IMR-90 (cell line): ENCODE measurements around the gene RFXANK. TPM values are rescaled to one million over a fixed set of nuclear protein-coding genes. Genes with fewer than 3 reads are reported as not detected.

Source experiments
- ATAC-seq: fragments of 200-7000 bp; cut with Tn5 transposase; 2 replicates; pipeline ENCODE4 v1.9.1; 2020; ENCODE audit warnings: low read depth, mild to moderate bottlenecking, moderate library complexity
- BruUV-seq: library from RNA; stranded (reverse); fragments of 400-500 nt; replicated peaks from 2 replicates; lab custom pipeline; 2021; lab: Mats Ljungman, UMichigan
- CTCF ChIA-PET: fragments of 300-600 bp; formaldehyde crosslinking; extraction: SDS; loops from one replicate; lab custom pipeline; 2021; ENCODE audit warnings: antibody characterized with exemption; lab: Yijun Ruan, JAX
- POLR2A ChIA-PET: fragments of 300-600 bp; sonication (Branson Sonifier 250); formaldehyde crosslinking; loops from one replicate; lab custom pipeline; 2022; ENCODE audit warnings: antibody characterized with exemption; ENCODE audit not compliant: unreplicated experiment; lab: Charles Lee
- DNase-seq: peaks from one replicate; pipeline ENCODE4 v3.0.0; 2013
- H2AFZ ChIP-seq: replicated peaks from 2 replicates; pipeline ENCODE3; 2013; ENCODE audit warnings: low read length, mild to moderate bottlenecking; ENCODE audit not compliant: poor library complexity
- H2AK5ac ChIP-seq: 2 replicates; pipeline ENCODE4 v1.6.1; 2013; ENCODE audit warnings: low read depth, low read length, inconsistent platforms
- H2AK9ac ChIP-seq: replicated peaks from 2 replicates; pipeline ENCODE3; 2013; ENCODE audit warnings: mild to moderate bottlenecking, low read depth, low read length, moderate library complexity; ENCODE audit not compliant: poor library complexity
- H2BK120ac ChIP-seq: 2 replicates; pipeline ENCODE4 v1.6.1; 2013; ENCODE audit warnings: low read depth, low read length, inconsistent platforms
- H2BK15ac ChIP-seq: 3 replicates; pipeline ENCODE4 v1.6.1; 2013; ENCODE audit warnings: low read depth, low read length, inconsistent platforms
- H2BK20ac ChIP-seq: 2 replicates; pipeline ENCODE4 v1.6.1; 2013; ENCODE audit warnings: low read depth, mild to moderate bottlenecking, inconsistent platforms, low read length, moderate library complexity
- H2BK5ac ChIP-seq: 2 replicates; pipeline ENCODE4 v1.6.1; 2013; ENCODE audit warnings: mild to moderate bottlenecking, low read depth, low read length, inconsistent platforms; ENCODE audit not compliant: poor library complexity, severe bottlenecking
- H3K14ac ChIP-seq: replicated peaks from 2 replicates; pipeline ENCODE4 v1.6.1; 2013; ENCODE audit warnings: low read depth, low read length, inconsistent platforms
- H3K18ac ChIP-seq: 2 replicates; pipeline ENCODE4 v1.6.1; 2013; ENCODE audit warnings: low read depth, low read length, control low read depth
- H3K23ac ChIP-seq: 2 replicates; pipeline ENCODE4 v1.6.1; 2013; ENCODE audit warnings: low read depth, low read length, inconsistent platforms
- H3K27ac ChIP-seq: 2 replicates; pipeline ENCODE4 v1.5.1; 2013; ENCODE audit warnings: mild to moderate bottlenecking, control low read depth, low read length; ENCODE audit not compliant: insufficient read depth
- H3K27me3 ChIP-seq: 2 replicates; pipeline ENCODE4 v1.6.1; 2013; ENCODE audit warnings: low read length; ENCODE audit not compliant: control insufficient read depth, insufficient read depth
- H3K36me3 ChIP-seq: 2 replicates; pipeline ENCODE4 v1.6.1; 2013; ENCODE audit warnings: low read length, mixed read lengths; ENCODE audit not compliant: control insufficient read depth, insufficient read depth
- H3K4ac ChIP-seq: 2 replicates; pipeline ENCODE4 v1.6.1; 2013; ENCODE audit warnings: low read depth, low read length, inconsistent platforms
- H3K4me1 ChIP-seq: 2 replicates; pipeline ENCODE4 v1.6.1; 2013; ENCODE audit warnings: low read length, mixed read lengths; ENCODE audit not compliant: control insufficient read depth, insufficient read depth
- H3K4me2 ChIP-seq: 2 replicates; pipeline ENCODE4 v1.6.1; 2013; ENCODE audit warnings: low read depth, mild to moderate bottlenecking, control low read depth, low read length, moderate library complexity
- H3K4me3 ChIP-seq: 2 replicates; pipeline ENCODE4 v1.5.1; 2013; ENCODE audit warnings: low read depth, mild to moderate bottlenecking, control low read depth, low read length, moderate library complexity; ENCODE audit not compliant: insufficient read depth
- H3K56ac ChIP-seq: 2 replicates; pipeline ENCODE4 v1.6.1; 2013; ENCODE audit warnings: low read length, inconsistent platforms; ENCODE audit not compliant: insufficient read depth; ENCODE audit errors: extremely low read depth
- H3K79me1 ChIP-seq, 2 experiments: 2 replicates each; pipeline ENCODE4 v1.6.1; 2013; ENCODE audit warnings: low read length in 2 of 2, inconsistent platforms in 1 of 2, low read depth in 1 of 2
- H3K9ac ChIP-seq: 2 replicates; pipeline ENCODE4 v1.6.1; 2013; ENCODE audit warnings: low read depth, low read length, control low read depth
- H3K9me1 ChIP-seq: 2 replicates; pipeline ENCODE4 v1.6.1; 2013; ENCODE audit warnings: low read length, inconsistent platforms; ENCODE audit not compliant: insufficient read depth
- H3K9me3 ChIP-seq: 2 replicates; pipeline ENCODE4 v1.6.1; 2013; ENCODE audit warnings: low read length; ENCODE audit not compliant: control insufficient read depth, insufficient read depth
- H4K20me1 ChIP-seq: 2 replicates; pipeline ENCODE4 v1.6.1; 2013; ENCODE audit warnings: low read length, inconsistent platforms; ENCODE audit not compliant: insufficient read depth
- H4K5ac ChIP-seq: 2 replicates; pipeline ENCODE4 v1.6.1; 2013; ENCODE audit warnings: mild to moderate bottlenecking, low read depth, low read length, control low read depth
- H4K8ac ChIP-seq, 2 experiments: 2 replicates each; pipeline ENCODE4 v1.6.1; 2013; ENCODE audit warnings: low read depth in 2 of 2, low read length in 2 of 2, control low read depth in 1 of 2, inconsistent platforms in 1 of 2
- H4K91ac ChIP-seq: 2 replicates; pipeline ENCODE4 v1.6.1; 2013; ENCODE audit warnings: low read depth, low read length, inconsistent platforms; ENCODE audit not compliant: insufficient read depth
- BHLHE40 ChIP-seq: fragments of 150-350 bp; IDR thresholded peaks from 2 replicates; pipeline ENCODE4 v1.6.1; 2016; ENCODE audit warnings: mild to moderate bottlenecking, low read depth, low read length
- CEBPB ChIP-seq: IDR thresholded peaks from 2 replicates; pipeline ENCODE4 v1.6.1; 2012; ENCODE audit warnings: low read depth, low read length, improper control_type of control experiment
- CHD1 ChIP-seq: IDR thresholded peaks from 2 replicates; pipeline ENCODE4 v1.6.1; 2012; ENCODE audit warnings: low read depth, low read length, improper control_type of control experiment
- FOS ChIP-seq: fragments of 150-350 bp; IDR thresholded peaks from 2 replicates; pipeline ENCODE4 v1.6.1; 2016; ENCODE audit warnings: low read depth, low read length
- MAFK ChIP-seq: IDR thresholded peaks from 2 replicates; pipeline ENCODE4 v1.6.1; 2012; ENCODE audit warnings: low read depth, low read length, improper control_type of control experiment
- MAZ ChIP-seq: IDR thresholded peaks from 2 replicates; pipeline ENCODE4 v1.6.1; 2012; ENCODE audit warnings: low read depth, mild to moderate bottlenecking, low read length, improper control_type of control experiment, moderate library complexity, borderline replicate concordance
- RAD21 ChIP-seq: IDR thresholded peaks from 2 replicates; pipeline ENCODE4 v1.6.1; 2012; ENCODE audit warnings: low read length, improper control_type of control experiment
- RCOR1 ChIP-seq: IDR thresholded peaks from 2 replicates; pipeline ENCODE4 v1.6.1; 2012; ENCODE audit warnings: mild to moderate bottlenecking, low read length, improper control_type of control experiment; ENCODE audit not compliant: insufficient replicate concordance
- RFX5 ChIP-seq: IDR thresholded peaks from 2 replicates; pipeline ENCODE4 v1.8.0; 2012; ENCODE audit warnings: low read depth, mild to moderate bottlenecking, low read length, moderate library complexity
- SMC3 ChIP-seq: fragments of 150-350 bp; IDR thresholded peaks from 2 replicates; pipeline ENCODE4 v1.6.1; 2016; ENCODE audit warnings: low read depth, mild to moderate bottlenecking, antibody characterized with exemption, low read length, moderate library complexity
- USF2 ChIP-seq: fragments of 150-350 bp; IDR thresholded peaks from 2 replicates; pipeline ENCODE4 v1.6.1; 2017; ENCODE audit warnings: mild to moderate bottlenecking, antibody characterized with exemption, low read length, low read depth
- WGBS, 2 experiments: methylation state at CpG; one replicate each; pipeline versions ENCODE4 v1.1.5 to v1.1.7; 2013; ENCODE audit warnings: missing lambda C conversion rate in 2 of 2; ENCODE audit not compliant: insufficient read length in 1 of 2; ENCODE audit errors: extremely low coverage in 2 of 2; 5-methylcytosine and 5-hydroxymethylcytosine counted together
- dilution Hi-C: fragments of 300-500 bp; cut with HindIII; formaldehyde crosslinking; loops from one replicate; pipeline ENCODE4 v1.14.3; 2018; ENCODE audit warnings: low sequenced_read_pairs; ENCODE audit not compliant: unreplicated experiment
- in situ Hi-C: fragments of 300-500 bp; cut with MboI; formaldehyde crosslinking; loops from 3 replicates; pipeline ENCODE4 v1.14.3; 2019; ENCODE audit warnings: low sequenced_read_pairs, inconsistent platforms, mixed read lengths
- intact Hi-C: fragments of 100-400 bp; cut with micrococcal nuclease; formaldehyde crosslinking; loops from 2 replicates; pipeline ENCODE4 v1.10.0; 2022
- polyA plus RNA-seq, 3 experiments: library from polyadenylated mRNA; depleted of rRNA; stranded (reverse); fragments of >200 nt; gene quantifications; 2 replicates each; pipeline ENCODE4 v1.2.3, GENCODE V29; 2012; ENCODE audit warnings: low replicate concordance in 1 of 3
- total RNA-seq: library from RNA; depleted of rRNA; stranded (reverse); fragments of >200 nt; gene quantifications from 2 replicates; pipeline ENCODE4 v1.2.3, GENCODE V29; 2012
- TF ChIP-seq, protein P1 (sequence below): fragments of 150-350 bp; IDR thresholded peaks from 2 replicates; pipeline ENCODE4 v1.6.1; 2016; ENCODE audit warnings: low read depth, mild to moderate bottlenecking, low read length, moderate library complexity, borderline replicate concordance

RFXANK gene
- total and polyA plus RNA-seq, 2 of the 4 experiments (the other 2 are of a cell fraction), result 68.3 to 97.8 TPM

GRCh38 chr19:19155495-19156219 is 36.4 kb upstream of the RFXANK start (continued):
- TF ChIP-seq, protein P1, sequence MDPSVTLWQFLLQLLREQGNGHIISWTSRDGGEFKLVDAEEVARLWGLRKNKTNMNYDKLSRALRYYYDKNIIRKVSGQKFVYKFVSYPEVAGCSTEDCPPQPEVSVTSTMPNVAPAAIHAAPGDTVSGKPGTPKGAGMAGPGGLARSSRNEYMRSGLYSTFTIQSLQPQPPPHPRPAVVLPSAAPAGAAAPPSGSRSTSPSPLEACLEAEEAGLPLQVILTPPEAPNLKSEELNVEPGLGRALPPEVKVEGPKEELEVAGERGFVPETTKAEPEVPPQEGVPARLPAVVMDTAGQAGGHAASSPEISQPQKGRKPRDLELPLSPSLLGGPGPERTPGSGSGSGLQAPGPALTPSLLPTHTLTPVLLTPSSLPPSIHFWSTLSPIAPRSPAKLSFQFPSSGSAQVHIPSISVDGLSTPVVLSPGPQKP, result no peak
- no peak for TF ChIP-seq USF2

- intact Hi-C loops, result no loop called here
- no peak overlapping the region for H3K27ac ChIP-seq
- H2BK20ac ChIP-seq, result no peak overlapping the region
- no peak overlapping the region for H4K5ac ChIP-seq
- no peak overlapping the region for H2AK9ac ChIP-seq
- H2BK15ac ChIP-seq, result no peak overlapping the region
- in situ Hi-C loops, result no loop called here
- ATAC-seq (no peak), DNase-seq (no peak)
- no peak overlapping the region for H3K56ac ChIP-seq
- no CpG with 5 or more reads among the region's 6 CpGs for WGBS, 2 experiments
- dilution Hi-C loops, result no loop called here
- CTCF ChIA-PET, result no interaction called here
- H2BK5ac ChIP-seq, result no peak overlapping the region
- H3K14ac ChIP-seq, result no peak overlapping the region
- no TSS peak for BruUV-seq
- no peak overlapping the region for H3K9ac ChIP-seq
- no peaks in the 10 kb centered on the region for H3K79me1 ChIP-seq
- H2AK5ac ChIP-seq, result no peak overlapping the region
- no peak overlapping the region for H3K4me3 ChIP-seq
- H3K4ac ChIP-seq, result no peak overlapping the region
- H2AFZ ChIP-seq, result no peak overlapping the region
- H4K8ac ChIP-seq, result no peak overlapping the region
- no peaks in the 10 kb centered on the region for H4K20me1 ChIP-seq
- no peak overlapping the region for H3K4me2 ChIP-seq
- H3K9me3 ChIP-seq, result peaks cover 6% of the 10 kb centered on the region; the same call in 1 of the 2 replicates
- H3K9me1 ChIP-seq, result no peaks in the 10 kb centered on the region
- H2BK120ac ChIP-seq, result no peak overlapping the region
- H3K27me3 ChIP-seq, result no peaks in the 10 kb centered on the region
- H3K18ac ChIP-seq, result no peak overlapping the region
- POLR2A ChIA-PET, result no interaction called here
- H3K36me3 ChIP-seq, result peaks cover 7% of the 10 kb centered on the region; the same call in 1 of the 2 replicates
- no peak overlapping the region for H3K23ac ChIP-seq
- no peaks in the 10 kb centered on the region for H3K4me1 ChIP-seq
- no peak overlapping the region for H4K91ac ChIP-seq
- TF ChIP-seq SMC3, result no peak
- no peak for TF ChIP-seq CHD1
- no peak for TF ChIP-seq MAFK
- no peak for TF ChIP-seq RAD21
- no peak for TF ChIP-seq RCOR1
- no peak for TF ChIP-seq MAZ
- no peak for TF ChIP-seq CEBPB
- TF ChIP-seq FOS, result no peak
- no peak for TF ChIP-seq BHLHE40
- no peak for TF ChIP-seq RFX5
- no peak for TF ChIP-seq USF2
- TF ChIP-seq, protein P1, result no peak
These were observed 34.2 kb upstream of the RFXANK start for GRCh38 chr19:19157808-19158207.
